OCI-LY7 (cell line): ENCODE data around the gene TMIGD3. TPM values are rescaled to one million over a fixed set of nuclear protein-coding genes. Genes with fewer than 3 reads are reported as not detected.

ENCODE experiments used
- BruUV-seq: library from RNA; stranded (reverse); fragments of 400-500 nt; replicated peaks from 2 replicates; lab custom pipeline; 2021; lab: Mats Ljungman, UMichigan
- CTCF ChIA-PET: fragments of 300-600 bp; sonication (Branson Sonifier 250); formaldehyde crosslinking; loops from one replicate; lab custom pipeline; 2022; ENCODE audit warnings: antibody characterized with exemption; ENCODE audit not compliant: unreplicated experiment; lab: Charles Lee
- POLR2A ChIA-PET: fragments of 300-600 bp; sonication (Branson Sonifier 250); formaldehyde crosslinking; loops from one replicate; lab custom pipeline; 2022; ENCODE audit warnings: antibody characterized with exemption; lab: Charles Lee
- DNase-seq: peaks from one replicate; pipeline ENCODE4 v3.0.0-alpha.2; 2015; ENCODE audit warnings: low spot score
- H2AFZ ChIP-seq: fragments of 200-600 bp; sonication (generic), shearing (Covaris generic); 2 replicates; pipeline ENCODE4 v1.6.1; 2014; ENCODE audit warnings: mild to moderate bottlenecking, antibody characterized with exemption, low read length, moderate library complexity
- H3K27ac ChIP-seq: fragments of 200-600 bp; sonication (generic); 2 replicates; pipeline ENCODE4 v1.5.1; 2014; ENCODE audit warnings: mixed run types, low read depth, mild to moderate bottlenecking, moderate library complexity, low read length, inconsistent platforms; ENCODE audit not compliant: poor library complexity, severe bottlenecking
- H3K36me3 ChIP-seq: fragments of 200-600 bp; sonication (generic); 2 replicates; pipeline ENCODE4 v1.6.1; 2014; ENCODE audit warnings: mild to moderate bottlenecking, antibody characterized with exemption, low read length, moderate library complexity, mixed read lengths; ENCODE audit not compliant: insufficient read depth
- H3K4me1 ChIP-seq: fragments of 200-600 bp; sonication (generic); 2 replicates; pipeline ENCODE4 v1.5.1; 2014; ENCODE audit warnings: mild to moderate bottlenecking, low read length; ENCODE audit not compliant: insufficient read depth, poor library complexity, severe bottlenecking
- H3K4me2 ChIP-seq: fragments of 200-600 bp; sonication (generic); 2 replicates; pipeline ENCODE4 v1.6.1; 2014; ENCODE audit warnings: mild to moderate bottlenecking, low read length
- H3K4me3 ChIP-seq: fragments of 200-600 bp; sonication (generic); 2 replicates; pipeline ENCODE4 v1.5.1; 2014; ENCODE audit warnings: mild to moderate bottlenecking, low read depth, low read length; ENCODE audit not compliant: poor library complexity, severe bottlenecking
- H3K79me2 ChIP-seq: fragments of 200-600 bp; sonication (generic); 2 replicates; pipeline ENCODE4 v1.6.1; 2016; ENCODE audit warnings: low read depth, mild to moderate bottlenecking, low read length, moderate library complexity, mixed read lengths; ENCODE audit not compliant: insufficient read depth
- H3K9me2 ChIP-seq: fragments of 200-600 bp; sonication (generic); 2 replicates; pipeline ENCODE4 v1.6.1; 2016; ENCODE audit warnings: mild to moderate bottlenecking, low read length, mixed read lengths; ENCODE audit not compliant: insufficient read depth
- H3K9me3 ChIP-seq: fragments of 200-600 bp; sonication (generic); 2 replicates; pipeline ENCODE4 v1.6.1; 2014; ENCODE audit warnings: mild to moderate bottlenecking, mixed run types, low read length, mixed read lengths
- H4K20me1 ChIP-seq: fragments of 200-600 bp; sonication (generic); 2 replicates; pipeline ENCODE4 v1.6.1; 2014; ENCODE audit warnings: mild to moderate bottlenecking, antibody characterized with exemption, low read length, moderate library complexity, mixed read lengths; ENCODE audit not compliant: insufficient read depth
- CTCF ChIP-seq: fragments of 200-600 bp; sonication (generic); conservative IDR thresholded peaks from 2 replicates; pipeline ENCODE4 v1.5.1; 2014; ENCODE audit warnings: mild to moderate bottlenecking, antibody characterized with exemption, low read length, moderate library complexity, mixed read lengths
- EZH2phosphoT487 ChIP-seq: fragments of 200-600 bp; sonication (generic); IDR thresholded peaks from 2 replicates; pipeline ENCODE4 v1.6.1; 2018; ENCODE audit warnings: low read depth, borderline replicate concordance, mild to moderate bottlenecking, mixed run types, antibody characterized with exemption, low read length, moderate library complexity, mixed read lengths
- intact Hi-C: fragments of 100-400 bp; cut with micrococcal nuclease; formaldehyde crosslinking; loops from one replicate; pipeline ENCODE4 v1.10.0; 2022; ENCODE audit not compliant: unreplicated experiment
- total RNA-seq, 2 experiments: library from RNA; depleted of rRNA in 1 of 2; stranded (reverse); fragments of >200 nt in 1 of 2; shearing (Covaris generic) in 1 of 2; gene quantifications; 2 replicates each; pipeline ENCODE4 v1.2.3, GENCODE V29; 2014 to 2022

The TMIGD3 gene
- total RNA-seq, 2 experiments from 2014 or later = not detected

- BruUV-seq = no TSS peak
- TF ChIP-seq EZH2phosphoT487 = no peak
- H3K4me1 ChIP-seq = no peaks in the 10 kb centered on the region
- DNase-seq = no peak
- no peaks in the 10 kb centered on the region for H3K9me2 ChIP-seq
- H4K20me1 ChIP-seq = no peaks in the 10 kb centered on the region
- ChIA-PET CTCF (no interaction called here), POLR2A (no interaction called here)
- H3K9me3 ChIP-seq = no peaks in the 10 kb centered on the region
- no peak overlapping the region for H3K27ac ChIP-seq
- no peak overlapping the region for H3K4me3 ChIP-seq
- no peaks in the 10 kb centered on the region for H3K79me2 ChIP-seq
- no peak overlapping the region for H2AFZ ChIP-seq
- intact Hi-C loops = no loop called here
- no peak overlapping the region for H3K4me2 ChIP-seq
- H3K36me3 ChIP-seq = no peaks in the 10 kb centered on the region
Measured at GRCh38 chr1:111538343-111539025, 35.1 kb upstream of the TMIGD3 start.

- H3K4me1 ChIP-seq = no peaks in the 10 kb centered on the region
- no peak for TF ChIP-seq CTCF
- no peak for TF ChIP-seq EZH2phosphoT487
- no peak overlapping the region for H3K4me3 ChIP-seq
- H3K4me2 ChIP-seq = no peak overlapping the region
- no peak overlapping the region for H3K27ac ChIP-seq
- POLR2A ChIA-PET = no interaction called here
- intact Hi-C loops = no loop called here
- CTCF ChIA-PET = no interaction called here
- no TSS peak for BruUV-seq
- H3K9me2 ChIP-seq = no peaks in the 10 kb centered on the region
- no peaks in the 10 kb centered on the region for H3K79me2 ChIP-seq
- no peaks in the 10 kb centered on the region for H4K20me1 ChIP-seq
- DNase-seq = no peak
- H2AFZ ChIP-seq = no peak overlapping the region
- H3K36me3 ChIP-seq = no peaks in the 10 kb centered on the region
- H3K9me3 ChIP-seq = 0 out of 2 replicates have a peak, but pooled peaks cover 1% of the 10 kb centered on the region
Measured at GRCh38 chr1:111535256-111536191, 32.1 kb upstream of the TMIGD3 start.

DNA sequence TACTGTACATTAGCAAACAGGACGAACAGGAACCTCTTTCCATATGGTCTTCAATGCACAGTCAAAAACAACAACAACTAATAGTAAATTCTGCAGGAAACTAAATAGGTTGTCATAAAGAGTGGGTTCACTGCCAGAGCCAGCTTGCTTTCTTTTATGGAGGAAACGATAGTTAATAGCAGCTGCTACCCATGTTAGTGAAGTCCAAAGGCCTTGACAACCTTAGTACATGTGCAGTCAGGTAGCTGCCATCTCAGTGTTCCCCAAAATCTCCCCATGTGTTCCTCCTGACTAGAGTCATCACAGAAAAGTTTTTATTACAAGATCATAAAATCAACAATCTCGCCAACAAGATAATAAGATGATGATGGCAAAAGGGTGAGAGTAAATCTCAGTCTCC lies 16.6 kb upstream of the TMIGD3 start:
- intact Hi-C loops = no loop called here
- no peaks in the 10 kb centered on the region for H3K79me2 ChIP-seq
- no peaks in the 10 kb centered on the region for H4K20me1 ChIP-seq
- TF ChIP-seq CTCF = no peak
- no peak for TF ChIP-seq EZH2phosphoT487
- H3K4me1 ChIP-seq = peaks cover 39% of the 10 kb centered on the region
- no peak overlapping the region for H2AFZ ChIP-seq
- H3K4me2 ChIP-seq = no peak overlapping the region
- BruUV-seq = no TSS peak
- no peaks in the 10 kb centered on the region for H3K9me2 ChIP-seq
- ChIA-PET POLR2A (interaction anchor here (0.6 to 1.2 kb wide), 3 partner anchors 12 to 1554 kb away, joined by 3 to 4 read pairs (median 3); no protein-coding TSS in a partner anchor), CTCF (no interaction called here)
- H3K4me3 ChIP-seq = no peak overlapping the region
- no peaks in the 10 kb centered on the region for H3K36me3 ChIP-seq
- DNase-seq = no peak
- H3K9me3 ChIP-seq = no peaks in the 10 kb centered on the region
- H3K27ac ChIP-seq = no peak overlapping the region
